Uterus (tissue), 2 donors: ENCODE results near the gene LAMC3.

Experiments used
- CTCF ChIP-seq, 4 experiments: fragments of 200-600 bp in 2 of 4; fragments of 450-650 bp in 2 of 4; sonication (generic) in 2 of 4; IDR thresholded peaks; one replicate each; pipeline ENCODE4 v1.5.1; 2016 to 2019; ENCODE audit warnings: antibody characterized with exemption in 4 of 4, mild to moderate bottlenecking in 2 of 4, moderate library complexity in 1 of 4
- POLR2A ChIP-seq, 2 donors: fragments of 450-650 bp; IDR thresholded peaks; one replicate each; pipeline ENCODE4 v1.6.1; 2016; ENCODE audit warnings: antibody characterized with exemption in 2 of 2, mild to moderate bottlenecking in 1 of 2, moderate library complexity in 1 of 2

GRCh38 chr9:131099102-131099606 is 90.2 kb downstream of the LAMC3 start:
- no peak for TF ChIP-seq CTCF (IDR thresholded peaks at IDR 0.05)
- TF ChIP-seq POLR2A (IDR thresholded peaks at IDR 0.05): no peak
